Measurements from ENCODE around the gene STT3B.
"Not testable (repeated sequence)": the region's sequence is repeated elsewhere in the genome, so short reads cannot be mapped to it uniquely, and the experiment has no call there.

The STT3B gene

GRCh38 chr3:31600431-31600830 is 67.7 kb downstream of the STT3B start:
- no peak for DNase-seq (ENCODE audit: low read depth in 2 of 2)

DNA sequence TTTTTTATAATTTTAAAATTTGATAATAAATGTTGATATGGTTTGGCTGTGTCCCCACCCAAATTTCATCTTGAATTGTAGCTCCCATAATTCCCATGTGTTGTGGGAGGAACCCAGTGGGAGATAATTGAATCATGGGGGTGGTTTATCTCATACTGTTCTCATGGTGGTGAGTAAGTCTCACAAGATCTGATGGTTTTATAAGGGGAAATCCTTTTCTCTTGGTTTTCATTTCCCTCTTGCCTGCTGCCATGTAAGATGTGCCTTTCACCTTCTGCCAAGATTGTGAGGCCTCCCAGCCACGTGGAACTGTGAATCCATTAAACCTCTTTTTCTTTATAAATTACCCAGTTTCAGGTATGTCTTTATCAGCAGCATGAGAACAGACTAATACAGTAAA is 72.6 kb downstream of the STT3B start:
- not testable (repeated sequence) for DNase-seq (ENCODE audit: low read depth in 2 of 2)

DNA sequence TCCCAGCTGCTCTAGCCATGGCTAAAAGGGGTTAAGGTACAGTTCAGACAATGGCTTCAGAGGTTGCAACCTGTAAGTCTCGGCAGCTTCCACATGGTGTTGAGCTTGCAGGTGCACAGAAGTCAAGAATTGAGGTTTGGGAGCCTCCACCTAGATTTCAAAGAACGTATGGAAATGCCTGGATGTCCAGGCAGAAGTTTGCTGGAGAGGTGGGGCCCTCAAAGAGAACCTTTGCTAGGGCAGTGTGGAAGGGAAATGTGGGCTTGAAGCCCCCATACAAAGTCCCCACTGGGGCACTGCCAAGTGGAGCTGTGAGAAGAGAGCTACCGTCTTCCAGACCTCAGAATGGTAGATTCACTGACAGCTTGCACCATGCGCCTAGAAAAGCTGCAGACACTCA is 73.7 kb downstream of the STT3B start:
- DNase-seq (ENCODE audit: low read depth in 2 of 2) = no peak

DNA sequence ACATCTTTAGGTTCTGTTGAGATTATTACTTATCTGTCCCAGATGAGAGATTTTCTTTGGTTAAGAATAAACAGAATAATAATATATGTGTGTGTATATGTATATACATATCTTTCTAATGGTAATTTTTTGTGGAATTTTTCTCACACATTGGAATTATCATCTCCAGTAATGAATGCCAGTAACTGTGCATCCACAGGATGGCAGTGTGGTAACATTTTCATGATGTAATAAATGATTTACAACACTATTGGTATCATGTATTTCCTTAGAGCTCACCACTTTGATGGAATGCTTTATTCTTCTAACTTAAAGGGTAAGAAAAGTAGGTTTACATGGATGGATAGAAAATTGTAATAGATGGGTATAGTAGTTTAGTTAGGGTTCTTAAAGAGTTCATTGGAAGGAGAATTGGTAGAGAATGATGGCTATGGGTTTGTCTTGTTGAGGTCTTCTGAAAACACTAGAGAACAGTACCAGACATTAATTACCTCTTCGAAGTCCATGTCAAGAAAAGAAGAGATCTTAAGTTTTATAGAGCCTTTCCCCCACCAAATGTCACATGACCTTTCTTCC is 78.1 kb downstream of the STT3B start:
- no peak for DNase-seq (ENCODE audit: low read depth in 2 of 2)

GRCh38 chr3:31613177-31613576 is 80.5 kb downstream of the STT3B start:
- DNase-seq (ENCODE audit: low read depth in 2 of 2) = no peak

DNA sequence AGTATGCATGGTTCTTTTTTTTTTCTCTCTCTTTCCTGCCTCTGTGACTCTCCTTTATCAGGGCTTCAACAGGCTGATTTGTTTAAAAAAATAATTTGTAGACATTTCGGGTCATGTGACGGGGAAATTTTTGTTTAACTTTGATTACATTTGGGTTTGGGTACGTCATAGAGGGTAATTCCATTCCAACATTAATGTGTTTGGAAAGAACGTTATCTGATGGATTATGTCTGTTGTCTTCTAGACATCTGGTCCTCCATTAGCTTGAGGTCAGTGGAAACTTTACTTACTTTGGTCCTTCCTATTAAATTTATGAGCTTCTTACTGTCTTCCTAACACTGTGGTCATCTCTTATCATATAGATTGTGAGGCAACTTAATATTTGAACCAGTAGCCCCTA is 80.9 kb downstream of the STT3B start:
- no peak for DNase-seq (ENCODE audit: low read depth in 2 of 2)

DNA sequence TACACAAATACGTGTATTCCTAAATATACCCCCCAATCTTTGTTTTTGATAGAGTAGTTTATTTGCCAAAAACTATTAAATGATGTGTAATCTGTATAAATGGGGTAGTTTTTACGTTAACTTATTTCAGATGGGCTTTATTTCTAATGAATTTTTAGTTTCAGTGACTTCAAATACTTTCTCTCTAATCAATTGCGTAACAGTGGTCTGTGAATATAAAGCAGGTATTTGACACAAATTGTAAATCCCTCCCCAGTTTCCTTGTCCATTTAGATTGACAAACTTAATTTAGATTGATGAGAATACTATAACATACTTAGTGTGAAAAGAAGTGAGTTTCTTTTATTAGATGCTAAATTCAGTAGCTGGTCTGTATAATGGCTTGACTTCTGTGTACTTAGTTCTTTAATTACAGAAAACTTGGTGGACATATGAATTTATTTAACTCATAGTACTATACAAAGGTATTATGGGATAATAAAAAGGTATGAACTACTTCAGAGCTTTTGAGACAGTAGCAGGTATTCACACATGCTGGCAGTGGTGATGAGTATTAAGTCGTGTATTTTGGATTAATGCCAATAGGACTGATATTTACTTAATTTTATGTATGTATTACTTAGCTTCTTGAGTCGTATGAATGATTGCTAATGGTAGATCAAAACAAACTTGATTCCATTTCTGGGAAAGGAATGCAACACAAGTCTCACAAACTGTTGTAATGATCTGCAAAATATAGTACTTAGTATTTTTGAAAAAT is 81.6 kb downstream of the STT3B start:
- no peak for DNase-seq (ENCODE audit: low read depth in 2 of 2)

DNA sequence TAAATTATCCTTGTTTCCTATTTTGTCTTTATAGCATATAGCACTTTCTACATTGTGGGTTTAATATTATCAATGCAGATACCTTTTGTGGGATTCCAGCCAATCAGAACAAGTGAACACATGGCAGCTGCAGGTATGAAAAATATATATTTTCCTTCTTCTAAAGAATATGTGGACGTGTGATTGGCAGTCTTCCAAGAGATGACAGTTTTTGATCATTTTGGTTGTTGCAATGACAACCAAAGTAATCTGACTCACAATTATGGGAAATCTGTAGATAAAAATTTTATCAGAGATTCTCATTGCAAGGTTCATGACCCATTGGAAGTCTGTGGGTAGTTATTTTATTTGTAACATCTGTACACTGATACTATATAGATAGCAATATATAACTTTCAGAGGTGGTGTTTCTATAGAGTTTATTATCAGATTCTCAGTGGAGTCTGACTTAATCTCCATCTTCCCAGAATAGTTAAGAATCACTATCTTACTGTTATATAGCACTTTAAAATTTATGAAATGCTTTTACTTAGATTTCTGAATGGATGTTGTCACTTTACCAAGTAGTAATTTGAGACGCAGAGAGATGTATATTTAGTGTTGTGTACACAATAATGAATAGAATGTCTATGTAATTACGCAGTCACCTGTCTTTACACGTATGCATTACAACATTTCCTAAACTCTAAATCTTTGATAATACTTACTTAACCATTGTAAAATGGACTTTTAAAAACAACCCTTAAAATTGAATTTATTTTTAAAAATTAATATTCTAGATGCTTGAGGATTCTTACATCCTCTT is 82.5 kb downstream of the STT3B start:
- DNase-seq (ENCODE audit: low read depth in 2 of 2) = no peak

GRCh38 chr3:31616711-31617110 is 84.0 kb downstream of the STT3B start:
- DNase-seq (ENCODE audit: low read depth in 2 of 2) = no peak

- no peak for DNase-seq (ENCODE audit: low read depth in 2 of 2)
These were observed 87.9 kb downstream of the STT3B start for GRCh38 chr3:31620656-31621055.

- DNase-seq (ENCODE audit: low read depth in 2 of 2) = no peak
These were observed 88.6 kb downstream of the STT3B start for GRCh38 chr3:31621314-31621713.

- no peak for DNase-seq (ENCODE audit: low read depth in 2 of 2)
These were observed 90.0 kb downstream of the STT3B start for GRCh38 chr3:31622636-31623288.

DNA sequence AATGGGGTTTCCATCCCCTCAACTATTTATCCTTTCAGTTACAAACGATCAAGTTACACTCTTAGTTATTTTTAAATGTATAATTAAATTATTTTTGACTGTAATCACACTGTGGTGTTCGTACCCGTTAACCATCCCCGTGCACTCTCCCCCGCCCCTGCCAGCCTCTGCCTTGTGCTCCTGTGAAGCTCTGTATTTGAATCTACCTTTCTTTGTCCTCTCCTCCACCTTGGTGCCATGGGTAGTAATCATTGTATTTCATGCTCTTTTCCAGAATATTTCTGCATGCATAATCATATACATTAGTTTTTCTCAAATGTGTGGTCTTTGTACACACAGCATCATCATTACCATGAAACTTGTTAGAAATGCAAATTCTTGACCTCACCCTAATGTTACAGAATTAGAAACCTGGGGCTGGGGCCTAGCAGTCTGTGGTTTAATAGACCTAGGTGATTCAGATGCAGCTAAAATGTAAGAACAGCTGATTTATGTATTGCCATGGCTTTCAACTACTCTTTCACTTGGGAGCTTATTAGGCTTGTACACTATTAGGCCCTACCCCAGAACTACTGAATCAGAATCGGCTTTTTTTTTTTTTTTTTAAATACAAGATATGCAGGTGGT is 91.5 kb downstream of the STT3B start:
- DNase-seq (ENCODE audit: low read depth in 2 of 2) = no peak

GRCh38 chr3:31625358-31625757 is 92.6 kb downstream of the STT3B start:
- DNase-seq (ENCODE audit: low read depth in 2 of 2) = no peak

GRCh38 chr3:31629054-31629453 is 96.3 kb downstream of the STT3B start:
- no peak for DNase-seq (ENCODE audit: low read depth in 2 of 2)

DNA sequence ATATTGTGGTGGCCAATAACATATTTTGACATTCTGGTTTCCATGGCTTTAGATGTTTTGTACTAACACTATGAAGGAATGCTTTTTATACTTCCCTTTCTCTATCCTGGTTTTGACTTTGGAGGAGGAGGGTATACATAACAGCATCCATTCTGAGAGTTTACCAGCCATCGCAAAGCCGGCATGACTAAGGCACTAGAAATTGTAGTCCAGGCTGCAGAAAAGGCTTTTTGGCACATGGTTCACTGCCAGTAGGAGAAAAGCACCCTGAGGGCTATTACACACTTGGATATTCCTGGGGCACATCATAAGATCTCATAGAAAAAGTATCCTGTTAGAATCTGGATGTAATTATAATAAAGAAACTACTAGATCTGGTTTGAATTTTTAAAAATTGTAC is 101.8 kb downstream of the STT3B start:
- no peak for DNase-seq (ENCODE audit: low read depth in 2 of 2)

DNA sequence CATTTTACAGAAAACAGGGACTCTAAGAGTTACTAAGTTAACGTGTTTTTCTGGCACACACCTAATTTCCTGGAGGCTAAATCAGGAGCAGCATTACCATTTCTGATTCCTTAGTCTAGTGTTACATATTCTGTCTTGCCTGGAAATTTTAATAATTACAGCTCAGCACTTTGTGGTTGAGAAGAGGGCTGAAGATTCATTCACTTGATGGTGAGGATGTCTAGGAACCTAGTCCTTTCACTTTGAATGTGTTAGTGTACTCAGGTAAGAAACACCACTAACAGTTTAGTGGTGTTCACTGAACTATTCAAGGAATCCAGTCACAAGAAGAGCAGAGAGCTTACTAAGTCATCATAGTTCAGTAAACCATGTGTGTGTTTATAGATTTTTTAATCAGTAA is 102.8 kb downstream of the STT3B start:
- no peak for DNase-seq (ENCODE audit: low read depth in 2 of 2)

DNA sequence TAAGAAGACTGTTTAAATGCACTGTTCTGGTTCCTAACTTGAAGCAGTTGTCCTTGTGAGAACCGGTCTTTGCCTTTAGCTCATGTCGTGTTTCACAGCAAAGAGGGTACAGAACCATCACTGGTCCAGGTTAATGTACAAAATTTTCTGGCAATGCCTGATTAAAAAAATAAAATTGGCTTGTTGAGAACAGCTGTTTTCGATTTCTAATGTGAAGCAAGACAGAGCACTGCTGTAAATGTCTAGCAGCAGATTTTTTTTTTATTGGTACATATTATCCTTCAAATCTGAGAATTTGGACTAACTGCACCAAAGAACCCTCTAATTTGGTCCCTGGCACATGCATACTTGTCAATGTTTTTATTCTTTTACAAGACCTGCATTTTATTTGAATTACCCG is 103.3 kb downstream of the STT3B start:
- no peak for DNase-seq (ENCODE audit: low read depth in 2 of 2)

- no peak for DNase-seq (ENCODE audit: low read depth in 2 of 2)
These were observed 104.1 kb downstream of the STT3B start for GRCh38 chr3:31636694-31637442.

DNA sequence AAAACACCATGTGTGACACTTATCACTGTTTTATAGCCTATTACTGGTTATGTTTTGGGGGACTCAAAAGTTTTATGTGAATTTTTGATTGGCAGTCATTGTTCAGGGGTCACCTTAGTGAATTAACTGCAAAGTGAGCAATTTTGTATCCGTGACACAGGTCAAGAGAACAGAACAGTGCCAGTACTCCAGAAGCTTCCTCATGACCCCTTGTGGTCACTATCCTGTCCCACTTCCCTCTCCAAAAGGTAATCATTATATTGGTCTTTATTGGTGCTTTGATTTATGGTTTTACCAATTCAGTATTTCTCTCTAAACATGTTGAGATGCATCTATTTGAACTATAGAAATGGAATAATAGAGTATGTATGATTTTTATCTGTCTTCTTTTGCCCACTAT is 107.1 kb downstream of the STT3B start:
- DNase-seq (ENCODE audit: low read depth in 2 of 2) = no peak

DNA sequence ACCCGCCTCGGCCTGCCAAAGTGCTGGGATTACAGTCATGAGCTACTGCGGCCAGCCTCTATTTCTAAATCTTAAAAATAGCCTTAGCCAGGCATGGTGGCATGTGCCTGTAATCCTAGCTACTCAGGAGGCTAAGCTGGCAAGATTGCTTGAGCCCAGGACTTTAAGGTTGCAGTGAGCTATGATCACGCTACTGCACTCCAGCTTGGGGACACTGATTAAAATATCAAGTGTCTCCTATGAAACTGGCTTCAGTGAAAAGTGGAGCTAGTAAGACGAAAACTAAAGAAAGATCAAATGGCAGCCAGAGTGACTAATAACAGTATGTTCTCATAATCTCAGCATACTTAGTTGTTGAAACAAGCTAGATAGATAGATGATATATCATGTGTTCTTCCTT is 112.5 kb downstream of the STT3B start:
- DNase-seq (ENCODE audit: low read depth in 2 of 2) = no peak

Measured in activated CD8-positive, alpha-beta memory T cell treated with anti-CD3 and anti-CD28 coated beads for 4 hours (primary cell).